A549 (cell line): ENCODE data around the gene CELF6.

ENCODE experiments used
- BHLHE40 ChIP-seq: IDR thresholded peaks from 2 replicates; pipeline ENCODE4 v1.6.1; 2012; ENCODE audit warnings: low read depth, low read length, inconsistent platforms
- CTCF ChIP-seq: fragments of >200 bp; sonication (Bioruptor Twin); formaldehyde crosslinking; IDR thresholded peaks from 3 replicates; pipeline ENCODE4 v1.5.1; 2016
- EP300 ChIP-seq, 2 experiments: fragments of >200 bp; sonication (Bioruptor Twin); formaldehyde crosslinking; IDR thresholded peaks; 2 replicates in 1 of 2; 3 replicates in 1 of 2; pipeline ENCODE4 v1.6.1; 2016 to 2017
- HMGXB4 ChIP-seq: fragments of 250-450 bp; sonication (Bioruptor Pico); IDR thresholded peaks from 2 replicates; pipeline ENCODE4 v1.5.0; 2021; ENCODE audit warnings: mild to moderate bottlenecking, moderate library complexity, borderline replicate concordance
- KDM5A ChIP-seq: fragments of 200-600 bp; sonication (generic); IDR thresholded peaks from 2 replicates; pipeline ENCODE4 v1.6.1; 2016; ENCODE audit warnings: antibody characterized with exemption, mild to moderate bottlenecking
- POLR2A ChIP-seq: IDR thresholded peaks from 2 replicates; pipeline ENCODE4 v1.6.1; 2012; ENCODE audit warnings: mild to moderate bottlenecking, low read length
- POLR2AphosphoS2 ChIP-seq: conservative IDR thresholded peaks from 2 replicates; pipeline ENCODE4 v1.6.1; 2012; ENCODE audit warnings: low read length, improper control_type of control experiment, inconsistent platforms
- RARB ChIP-seq: fragments of 250-450 bp; sonication (Bioruptor Pico); IDR thresholded peaks from 2 replicates; pipeline ENCODE4 v1.8.0; 2021; ENCODE audit warnings: mild to moderate bottlenecking, moderate library complexity
- REST ChIP-seq: fragments of 200-600 bp; sonication (generic); IDR thresholded peaks from 2 replicates; pipeline ENCODE4 v1.6.1; 2016; ENCODE audit warnings: antibody characterized with exemption, mild to moderate bottlenecking, moderate library complexity
- RFX5 ChIP-seq: fragments of 450-650 bp; IDR thresholded peaks from 2 replicates; pipeline ENCODE4 v1.7.1; 2014; ENCODE audit warnings: antibody characterized with exemption, mild to moderate bottlenecking, moderate library complexity
- TP53 ChIP-seq: fragments of 250-450 bp; sonication (Bioruptor Pico); IDR thresholded peaks from 2 replicates; pipeline ENCODE4 v1.5.0; 2021; ENCODE audit warnings: mild to moderate bottlenecking, moderate library complexity

- TF ChIP-seq CTCF (peak; percentile 85), BHLHE40 (no peak), KDM5A (no peak), REST (no peak), RFX5 (no peak), HMGXB4 (CRISPR knock-in tag) (no peak), POLR2A (no peak), RARB (CRISPR knock-in tag) (no peak), EP300 (IDR thresholded peaks at IDR 0.05) (no peak), TP53 (CRISPR knock-in tag) (no peak), POLR2AphosphoS2 (no peak)
These were observed 7.1 kb downstream of the CELF6 start for GRCh38 chr15:72312605-72313447.
